Gastrocnemius medialis (tissue), 4 donors: ENCODE results near the gene LSP1.

Experiments used
- POLR2A ChIP-seq, 2 donors: fragments of 450-650 bp; IDR thresholded peaks; one replicate each; pipeline ENCODE4 v1.6.1; 2017; ENCODE audit warnings: antibody characterized with exemption in 2 of 2, mild to moderate bottlenecking in 2 of 2, moderate library complexity in 2 of 2
- TF ChIP-seq, protein P1 (sequence below), 5 experiments: fragments of 450-650 bp in 3 of 5; fragments of 200-600 bp in 2 of 5; sonication (generic) in 2 of 5; IDR thresholded peaks in 4 of 5; conservative IDR thresholded peaks in 1 of 5; 1 replicate in 4 of 5; 2 replicates in 1 of 5; pipeline ENCODE4 v1.5.1; 2016 to 2019; ENCODE audit warnings: antibody characterized with exemption in 5 of 5, mild to moderate bottlenecking in 3 of 5, moderate library complexity in 3 of 5

DNA sequence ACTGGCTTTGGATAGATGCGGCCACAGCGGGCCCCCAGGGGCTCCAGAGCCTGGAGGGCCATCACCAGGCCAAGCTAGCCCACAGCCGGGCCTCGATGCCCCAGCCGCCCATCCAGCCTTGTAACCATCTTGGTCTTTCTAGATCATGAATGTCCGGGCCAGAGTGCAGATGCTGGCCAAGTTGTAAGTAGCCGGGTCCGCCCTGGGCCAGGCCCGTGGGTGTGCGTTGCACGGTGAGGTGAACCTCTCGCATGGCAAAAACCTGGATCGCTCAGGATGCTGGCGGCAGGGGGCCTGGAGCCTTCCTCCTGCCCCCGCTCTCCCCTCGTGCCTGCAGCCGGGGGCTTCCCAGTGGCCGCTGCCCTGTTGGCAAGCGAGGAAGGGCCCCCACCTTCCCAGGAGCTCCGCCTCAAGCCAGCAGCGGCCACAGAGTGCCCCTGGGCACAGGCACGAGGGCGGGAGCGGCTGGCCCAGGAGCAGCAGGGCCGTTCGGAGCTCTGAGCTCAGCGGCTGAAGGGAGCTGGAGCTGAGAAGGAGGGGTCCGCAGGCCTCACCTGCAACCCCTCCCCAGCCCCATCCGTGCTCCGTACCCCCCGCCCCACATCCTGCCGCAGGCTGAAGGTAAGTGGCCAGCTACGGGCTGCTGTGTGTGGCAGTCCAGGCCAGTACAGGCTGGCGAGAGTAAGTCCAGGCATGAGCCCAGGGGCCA is 83.3 kb downstream of the LSP1 start:
- TF ChIP-seq, protein P1, sequence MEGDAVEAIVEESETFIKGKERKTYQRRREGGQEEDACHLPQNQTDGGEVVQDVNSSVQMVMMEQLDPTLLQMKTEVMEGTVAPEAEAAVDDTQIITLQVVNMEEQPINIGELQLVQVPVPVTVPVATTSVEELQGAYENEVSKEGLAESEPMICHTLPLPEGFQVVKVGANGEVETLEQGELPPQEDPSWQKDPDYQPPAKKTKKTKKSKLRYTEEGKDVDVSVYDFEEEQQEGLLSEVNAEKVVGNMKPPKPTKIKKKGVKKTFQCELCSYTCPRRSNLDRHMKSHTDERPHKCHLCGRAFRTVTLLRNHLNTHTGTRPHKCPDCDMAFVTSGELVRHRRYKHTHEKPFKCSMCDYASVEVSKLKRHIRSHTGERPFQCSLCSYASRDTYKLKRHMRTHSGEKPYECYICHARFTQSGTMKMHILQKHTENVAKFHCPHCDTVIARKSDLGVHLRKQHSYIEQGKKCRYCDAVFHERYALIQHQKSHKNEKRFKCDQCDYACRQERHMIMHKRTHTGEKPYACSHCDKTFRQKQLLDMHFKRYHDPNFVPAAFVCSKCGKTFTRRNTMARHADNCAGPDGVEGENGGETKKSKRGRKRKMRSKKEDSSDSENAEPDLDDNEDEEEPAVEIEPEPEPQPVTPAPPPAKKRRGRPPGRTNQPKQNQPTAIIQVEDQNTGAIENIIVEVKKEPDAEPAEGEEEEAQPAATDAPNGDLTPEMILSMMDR (IDR thresholded peaks at IDR 0.05 in 4 of 5, conservative IDR thresholded peaks at IDR 0.05 in 1 of 5): no peak
- TF ChIP-seq POLR2A (IDR thresholded peaks at IDR 0.05): no peak
